Iris pigment epithelial cell (primary cell): ENCODE data around the gene MAGI3.
"Not testable (repeated sequence)": the region's sequence is repeated elsewhere in the genome, so short reads cannot be mapped to it uniquely, and the experiment has no call there.

Source experiments
- DNase-seq: peaks from one replicate; pipeline ENCODE4 v3.0.0-alpha.2; 2011; ENCODE audit warnings: low read depth

The MAGI3 gene

GRCh38 chr1:113517346-113517745 lies 127.0 kb downstream of the MAGI3 start:
- no peak for DNase-seq

GRCh38 chr1:113517983-113518382 lies 127.7 kb downstream of the MAGI3 start:
- no peak for DNase-seq

GRCh38 chr1:113519556-113519955 lies 129.2 kb downstream of the MAGI3 start:
- DNase-seq, result peak; percentile 22

GRCh38 chr1:113530021-113530420 lies 139.7 kb downstream of the MAGI3 start:
- DNase-seq, result no peak

- DNase-seq, result no peak
These were observed 141.0 kb downstream of the MAGI3 start for GRCh38 chr1:113531321-113531720.

- no peak for DNase-seq
These were observed 142.7 kb downstream of the MAGI3 start for GRCh38 chr1:113533061-113533460.

GRCh38 chr1:113534130-113534817 lies 144.0 kb downstream of the MAGI3 start:
- DNase-seq, result peak; percentile 89

- DNase-seq, result peak; percentile 30
These were observed 144.6 kb downstream of the MAGI3 start for GRCh38 chr1:113534875-113535274.

GRCh38 chr1:113536182-113536780 lies 146.0 kb downstream of the MAGI3 start:
- peak; percentile 54 for DNase-seq

- DNase-seq, result no peak
These were observed 147.9 kb downstream of the MAGI3 start for GRCh38 chr1:113538225-113538624.

GRCh38 chr1:113540335-113540734 lies 150.0 kb downstream of the MAGI3 start:
- DNase-seq, result no peak

- DNase-seq, result no peak
These were observed 150.8 kb downstream of the MAGI3 start for GRCh38 chr1:113541106-113541505.

- DNase-seq, result peak; percentile 92
These were observed 151.9 kb downstream of the MAGI3 start for GRCh38 chr1:113542221-113542701.

- DNase-seq, result no peak
These were observed 152.8 kb downstream of the MAGI3 start for GRCh38 chr1:113543110-113543509.

GRCh38 chr1:113545210-113545609 lies 154.9 kb downstream of the MAGI3 start:
- no peak for DNase-seq

GRCh38 chr1:113545626-113546025 lies 155.3 kb downstream of the MAGI3 start:
- DNase-seq, result no peak

- DNase-seq, result no peak
These were observed 161.4 kb downstream of the MAGI3 start for GRCh38 chr1:113551728-113552127.

- DNase-seq, result no peak
These were observed 161.9 kb downstream of the MAGI3 start for GRCh38 chr1:113552244-113552643.

GRCh38 chr1:113557187-113557586 lies 166.9 kb downstream of the MAGI3 start:
- DNase-seq, result no peak

- no peak for DNase-seq
These were observed 175.3 kb downstream of the MAGI3 start for GRCh38 chr1:113565621-113566020.

GRCh38 chr1:113567427-113567826 lies 177.1 kb downstream of the MAGI3 start:
- no peak for DNase-seq

- not testable (repeated sequence) for DNase-seq
These were observed 185.5 kb downstream of the MAGI3 start for GRCh38 chr1:113575744-113576260.

- DNase-seq, result no peak
These were observed 186.0 kb downstream of the MAGI3 start for GRCh38 chr1:113576271-113576670.
